ENCODE measurements around the gene PRXL2A. TPM values are rescaled to one million over a fixed set of nuclear protein-coding genes. Genes with fewer than 3 reads are reported as not detected.

The PRXL2A gene
- total RNA-seq, 1 donor from 2014 or later, result 29.9 TPM

DNA sequence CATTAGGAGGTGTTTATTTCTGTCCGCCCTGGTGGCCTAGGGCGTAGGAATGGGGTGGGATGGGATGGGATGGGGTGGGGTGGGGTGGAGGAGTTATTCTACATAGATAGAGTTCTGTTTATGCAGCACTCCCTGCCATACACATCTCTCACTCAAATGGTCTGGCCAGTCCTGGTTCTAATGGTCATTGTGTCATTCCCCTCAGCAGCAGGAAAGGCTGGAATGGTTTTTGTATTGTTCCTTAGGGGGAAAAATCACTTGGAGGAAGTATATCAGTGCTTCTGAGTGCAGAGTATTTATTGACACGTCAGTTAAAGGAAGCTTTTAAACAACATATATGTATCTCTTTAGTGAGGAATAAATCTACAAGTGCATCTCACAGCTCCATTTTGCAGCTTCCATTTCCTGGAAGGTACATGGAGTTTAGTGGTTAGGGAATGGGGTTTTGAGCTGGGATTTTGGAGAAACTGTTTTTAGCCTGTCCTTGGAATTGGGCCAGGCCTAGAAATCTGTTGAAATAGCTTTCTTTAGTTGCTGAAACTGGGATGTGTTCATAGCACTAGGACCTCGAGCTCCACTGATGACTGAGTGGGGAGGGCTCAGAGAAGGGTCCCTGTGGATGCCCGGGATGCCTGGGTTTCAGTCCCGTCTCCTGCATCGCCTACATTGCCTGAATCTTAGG, 54.1 kb downstream of the PRXL2A start:
- H3K36me3 ChIP-seq (ENCODE audit: insufficient read depth, low read length), result peaks cover 2% of the 10 kb centered on the region
- Mint-ChIP-seq H3K4me3 (ENCODE audit: unreplicated experiment) (peak overlapping the region; percentile 24), H3K9me3 (ENCODE audit: unreplicated experiment) (no peaks in the 10 kb centered on the region), H3K27ac (ENCODE audit: unreplicated experiment) (peak overlapping the region; percentile 83), H3K4me1 (ENCODE audit: low read depth, unreplicated experiment) (peaks cover 93% of the 10 kb centered on the region), H3K36me3 (ENCODE audit: low read depth, unreplicated experiment) (peaks cover 3% of the 10 kb centered on the region), H3K27me3 (ENCODE audit: low read depth, unreplicated experiment) (no peaks in the 10 kb centered on the region)
- no peak for DNase-seq (ENCODE audit: low read depth)
- H3K27me3 ChIP-seq (ENCODE audit: insufficient read depth, low read length), result no peaks in the 10 kb centered on the region
- no peak for FAIRE-seq
- H3K4me3 ChIP-seq (ENCODE audit: insufficient read depth, low read depth, low read length), result no peak overlapping the region
- peaks cover 85% of the 10 kb centered on the region for H3K4me1 ChIP-seq (ENCODE audit: insufficient read depth, low read length)
- H4K20me1 ChIP-seq (ENCODE audit: insufficient read depth, low read length), result peaks cover 91% of the 10 kb centered on the region
- peak overlapping the region; percentile 64 for H3K27ac ChIP-seq (ENCODE audit: low read depth, low read length)
- H3K9me3 ChIP-seq (ENCODE audit: insufficient read depth, low read depth, low read length), result no peaks in the 10 kb centered on the region
- no peak for TF ChIP-seq EZH2 (IDR thresholded peaks at IDR 0.05; ENCODE audit: insufficient read depth, low read length)
- TF ChIP-seq, protein P1, sequence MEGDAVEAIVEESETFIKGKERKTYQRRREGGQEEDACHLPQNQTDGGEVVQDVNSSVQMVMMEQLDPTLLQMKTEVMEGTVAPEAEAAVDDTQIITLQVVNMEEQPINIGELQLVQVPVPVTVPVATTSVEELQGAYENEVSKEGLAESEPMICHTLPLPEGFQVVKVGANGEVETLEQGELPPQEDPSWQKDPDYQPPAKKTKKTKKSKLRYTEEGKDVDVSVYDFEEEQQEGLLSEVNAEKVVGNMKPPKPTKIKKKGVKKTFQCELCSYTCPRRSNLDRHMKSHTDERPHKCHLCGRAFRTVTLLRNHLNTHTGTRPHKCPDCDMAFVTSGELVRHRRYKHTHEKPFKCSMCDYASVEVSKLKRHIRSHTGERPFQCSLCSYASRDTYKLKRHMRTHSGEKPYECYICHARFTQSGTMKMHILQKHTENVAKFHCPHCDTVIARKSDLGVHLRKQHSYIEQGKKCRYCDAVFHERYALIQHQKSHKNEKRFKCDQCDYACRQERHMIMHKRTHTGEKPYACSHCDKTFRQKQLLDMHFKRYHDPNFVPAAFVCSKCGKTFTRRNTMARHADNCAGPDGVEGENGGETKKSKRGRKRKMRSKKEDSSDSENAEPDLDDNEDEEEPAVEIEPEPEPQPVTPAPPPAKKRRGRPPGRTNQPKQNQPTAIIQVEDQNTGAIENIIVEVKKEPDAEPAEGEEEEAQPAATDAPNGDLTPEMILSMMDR (IDR thresholded peaks at IDR 0.05; ENCODE audit: insufficient read depth, low read depth, low read length), result no peak
- H3K9ac ChIP-seq (ENCODE audit: low read length), result peak overlapping the region; percentile 57
- H3K4me2 ChIP-seq (ENCODE audit: low read length), result peak overlapping the region; percentile 70
- peaks cover 100% of the 10 kb centered on the region for H3K79me2 ChIP-seq (ENCODE audit: insufficient read depth, low read length)
- no peak overlapping the region for H2AFZ ChIP-seq (ENCODE audit: low read depth, low read length)

- H4K20me1 ChIP-seq (ENCODE audit: insufficient read depth, low read length), result peaks cover 91% of the 10 kb centered on the region
- peaks cover 3% of the 10 kb centered on the region for H3K36me3 Mint-ChIP-seq (ENCODE audit: low read depth, unreplicated experiment)
- no peaks in the 10 kb centered on the region for H3K27me3 Mint-ChIP-seq (ENCODE audit: low read depth, unreplicated experiment)
- no peak overlapping the region for H3K4me3 ChIP-seq (ENCODE audit: insufficient read depth, low read depth, low read length)
- peak; percentile 66 for DNase-seq (ENCODE audit: low read depth)
- peak overlapping the region; percentile 83 for H3K27ac Mint-ChIP-seq (ENCODE audit: unreplicated experiment)
- peaks cover 100% of the 10 kb centered on the region for H3K79me2 ChIP-seq (ENCODE audit: insufficient read depth, low read length)
- H3K4me1 Mint-ChIP-seq (ENCODE audit: low read depth, unreplicated experiment), result peaks cover 91% of the 10 kb centered on the region
- peak overlapping the region; percentile 64 for H3K27ac ChIP-seq (ENCODE audit: low read depth, low read length)
- peak overlapping the region; percentile 57 for H3K9ac ChIP-seq (ENCODE audit: low read length)
- H3K27me3 ChIP-seq (ENCODE audit: insufficient read depth, low read length), result no peaks in the 10 kb centered on the region
- H2AFZ ChIP-seq (ENCODE audit: low read depth, low read length), result no peak overlapping the region
- no peaks in the 10 kb centered on the region for H3K36me3 ChIP-seq (ENCODE audit: insufficient read depth, low read length)
- H3K9me3 ChIP-seq (ENCODE audit: insufficient read depth, low read depth, low read length), result no peaks in the 10 kb centered on the region
- H3K4me3 Mint-ChIP-seq (ENCODE audit: unreplicated experiment), result peak overlapping the region; percentile 34
- TF ChIP-seq EZH2 (IDR thresholded peaks at IDR 0.05; ENCODE audit: insufficient read depth, low read length), result no peak
- TF ChIP-seq, protein P1 (IDR thresholded peaks at IDR 0.05; ENCODE audit: insufficient read depth, low read depth, low read length), result no peak
- H3K4me2 ChIP-seq (ENCODE audit: low read length), result peak overlapping the region; percentile 70
- FAIRE-seq, result no peak
- peaks cover 78% of the 10 kb centered on the region for H3K4me1 ChIP-seq (ENCODE audit: insufficient read depth, low read length)
- no peaks in the 10 kb centered on the region for H3K9me3 Mint-ChIP-seq (ENCODE audit: unreplicated experiment)
Observed at GRCh38 chr10:80462981-80463741, 54.8 kb downstream of the PRXL2A start.
